Eye (tissue), 1 donor: ENCODE results near the gene PLEKHA6.
"Not testable (repeated sequence)": the region's sequence is repeated elsewhere in the genome, so short reads cannot be mapped to it uniquely, and the experiment has no call there.

ENCODE experiments used
- DNase-seq: peaks from one replicate; pipeline ENCODE4 v3.0.0-alpha.2; 2015

PLEKHA6 gene

DNA sequence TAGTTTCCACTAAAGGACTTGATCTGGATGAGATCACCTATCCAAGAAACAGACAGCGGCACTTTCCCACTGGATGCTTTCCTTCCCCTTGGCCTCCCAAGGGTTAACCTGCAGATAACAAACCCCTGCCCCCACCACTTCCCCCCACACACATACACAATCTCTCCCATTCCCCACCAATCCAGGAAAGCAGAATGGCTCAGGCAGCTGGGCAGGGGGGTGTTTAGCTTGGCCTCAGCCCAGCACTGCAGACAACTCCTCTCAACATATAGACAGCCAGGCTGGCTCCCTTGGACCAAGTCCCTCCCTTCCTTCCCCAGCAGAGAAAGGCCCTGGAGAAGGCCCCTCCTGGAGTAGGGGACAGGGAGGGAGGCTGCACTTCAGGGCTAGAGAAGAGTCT lies 24.6 kb downstream of the PLEKHA6 start:
- peak; percentile 62 for DNase-seq

- DNase-seq = no peak
Observed at GRCh38 chr1:204334455-204334854, 25.3 kb downstream of the PLEKHA6 start.

GRCh38 chr1:204333427-204333826 lies 26.3 kb downstream of the PLEKHA6 start:
- DNase-seq = no peak

GRCh38 chr1:204331847-204332487 lies 27.8 kb downstream of the PLEKHA6 start:
- DNase-seq = no peak

- DNase-seq = no peak
Observed at GRCh38 chr1:204331275-204331674, 28.5 kb downstream of the PLEKHA6 start.

- not testable (repeated sequence) for DNase-seq
Observed at GRCh38 chr1:204327870-204328269, 31.9 kb downstream of the PLEKHA6 start.

GRCh38 chr1:204327359-204327758 lies 32.4 kb downstream of the PLEKHA6 start:
- DNase-seq = no peak

- no peak for DNase-seq
Observed at GRCh38 chr1:204326771-204327300, 32.9 kb downstream of the PLEKHA6 start.

- no peak for DNase-seq
Observed at GRCh38 chr1:204325944-204326343, 33.8 kb downstream of the PLEKHA6 start.

- DNase-seq = no peak
Observed at GRCh38 chr1:204323887-204324286, 35.8 kb downstream of the PLEKHA6 start.

GRCh38 chr1:204322339-204322868 lies 37.3 kb downstream of the PLEKHA6 start:
- DNase-seq = peak; percentile 70

DNA sequence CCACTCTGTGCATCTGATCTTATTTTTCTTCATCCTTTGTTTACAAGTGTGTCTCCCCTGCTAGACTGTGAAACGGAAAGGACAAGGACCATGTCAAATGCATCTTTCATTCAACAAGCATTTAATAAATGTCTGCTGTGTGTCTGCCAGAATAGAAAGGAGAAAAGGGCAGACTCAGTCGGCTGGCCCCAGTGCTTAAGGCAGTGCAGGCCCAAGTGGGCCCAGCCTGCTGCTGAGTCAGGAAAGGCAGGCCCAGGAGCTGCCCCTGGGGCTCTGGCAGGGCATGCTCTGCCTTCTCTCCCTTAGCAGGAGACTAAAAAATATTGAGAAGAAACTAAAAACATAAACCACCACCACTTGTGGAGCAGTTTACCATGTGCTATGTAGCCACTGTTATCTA lies 38.1 kb downstream of the PLEKHA6 start:
- DNase-seq = no peak

DNA sequence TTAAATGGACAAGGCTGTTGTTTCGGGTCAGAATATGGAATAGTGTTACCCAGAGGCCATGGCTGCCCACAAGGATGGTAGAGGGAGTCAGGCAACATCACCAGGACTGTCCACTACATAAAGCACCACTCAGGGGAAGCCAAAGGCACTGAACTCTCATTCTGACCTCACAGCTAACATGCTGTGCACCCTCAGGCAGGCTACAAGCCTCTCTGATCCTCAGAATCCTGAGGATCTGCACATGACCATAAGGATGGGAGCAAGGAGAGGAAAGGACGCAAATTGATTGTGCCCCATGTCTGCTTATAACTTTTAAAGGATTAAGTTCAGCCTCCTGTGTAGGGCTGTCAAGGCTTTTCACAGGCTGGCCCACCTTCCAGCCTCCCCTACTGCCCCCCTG lies 38.7 kb downstream of the PLEKHA6 start:
- no peak for DNase-seq

GRCh38 chr1:204320382-204320804 lies 39.3 kb downstream of the PLEKHA6 start:
- DNase-seq = no peak

DNA sequence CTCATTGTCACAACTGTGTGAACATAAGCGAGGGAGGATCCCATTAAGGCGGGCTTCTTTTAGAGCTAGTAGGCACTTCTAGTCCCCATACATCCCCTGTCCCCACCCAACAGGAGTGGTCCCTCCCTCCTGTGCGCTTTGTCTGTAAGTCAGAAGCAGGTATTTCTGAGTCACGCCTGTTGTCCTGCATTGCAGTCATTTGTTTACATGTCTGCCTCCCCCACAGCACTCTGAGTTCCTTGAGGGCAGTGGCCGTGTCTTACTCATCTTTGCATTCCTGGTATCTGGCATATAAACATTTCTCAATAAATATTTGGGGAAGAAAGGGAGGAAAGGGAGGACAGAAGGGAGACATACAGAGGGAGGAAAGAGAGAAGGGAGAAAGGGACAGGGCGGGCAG lies 40.3 kb downstream of the PLEKHA6 start:
- no peak for DNase-seq

- no peak for DNase-seq
Observed at GRCh38 chr1:204319027-204319426, 40.7 kb downstream of the PLEKHA6 start.

DNA sequence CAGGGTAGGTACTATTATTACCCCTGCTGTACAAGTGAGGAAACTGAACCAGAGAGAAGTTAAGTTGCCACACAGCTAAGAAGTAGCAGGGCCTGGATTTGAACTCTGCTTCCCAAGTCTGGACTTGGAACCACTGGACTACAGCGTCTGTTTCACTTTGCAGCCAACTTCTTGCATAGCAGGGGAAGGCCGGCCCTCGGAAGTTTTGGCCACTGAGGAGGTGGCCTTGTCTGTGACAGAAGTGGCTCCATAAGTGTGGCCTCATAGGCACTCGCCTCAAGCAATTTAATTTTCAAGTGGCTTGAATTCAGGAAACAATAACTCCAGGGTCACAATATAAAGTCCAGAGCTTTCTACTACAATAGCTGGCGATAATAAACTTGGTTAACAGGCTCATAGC lies 41.4 kb downstream of the PLEKHA6 start:
- DNase-seq = no peak

DNA sequence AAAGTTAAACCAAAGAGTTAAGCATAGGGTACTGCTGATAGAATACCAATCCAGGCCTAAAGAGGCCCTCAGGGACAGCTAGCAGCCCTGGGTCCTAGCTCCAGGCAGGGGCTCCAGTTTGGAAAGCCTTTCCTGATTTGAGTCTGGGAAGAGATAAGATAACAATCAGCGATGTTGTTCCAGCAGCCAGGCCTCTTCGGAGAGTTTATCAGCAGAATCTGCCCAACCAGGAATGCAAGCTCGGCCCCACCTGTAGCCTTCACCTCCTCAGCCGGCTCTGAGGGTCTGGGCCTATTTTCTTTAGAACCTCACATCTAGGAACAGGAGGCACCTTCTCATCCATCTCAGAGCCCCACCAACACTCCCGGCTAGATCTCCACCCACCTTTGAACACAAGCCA lies 42.6 kb downstream of the PLEKHA6 start:
- no peak for DNase-seq

GRCh38 chr1:204316164-204316563 lies 43.6 kb downstream of the PLEKHA6 start:
- no peak for DNase-seq

DNA sequence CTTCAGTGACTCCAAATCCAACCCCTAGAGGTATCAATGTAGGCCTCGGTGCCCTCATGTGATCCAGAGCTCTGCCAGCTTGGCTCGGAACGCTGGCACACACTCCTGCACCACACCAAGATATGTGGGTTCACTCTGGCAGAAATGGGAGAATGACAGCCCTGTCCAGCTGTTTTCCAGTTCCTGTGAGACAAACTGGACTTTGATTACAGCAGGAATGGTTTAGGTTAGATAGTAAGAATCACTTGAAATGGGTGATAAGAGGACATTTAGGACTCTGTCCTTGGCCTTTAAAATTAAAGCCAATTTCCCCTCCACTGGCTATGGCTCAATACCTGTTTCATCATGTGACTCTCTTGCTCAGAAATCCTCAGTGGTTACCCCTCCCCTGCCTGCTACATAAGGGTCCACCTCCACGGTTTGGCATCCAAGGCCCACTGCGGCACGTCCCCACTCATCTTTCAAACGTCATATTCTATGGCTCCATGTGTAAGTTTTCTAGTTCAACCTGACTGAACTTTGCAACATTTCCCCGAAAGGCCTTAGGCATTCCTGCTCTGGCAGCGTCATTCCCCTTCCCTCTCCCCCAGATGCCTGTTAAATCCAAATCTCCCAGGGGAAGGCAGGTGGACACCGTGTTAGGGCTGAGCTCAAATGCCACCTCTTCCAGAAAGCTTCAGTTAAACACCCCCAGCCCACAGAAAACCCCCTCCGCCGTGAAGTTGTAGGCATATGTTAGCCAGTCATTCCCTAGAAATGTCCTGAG lies 44.7 kb downstream of the PLEKHA6 start:
- DNase-seq = no peak

- no peak for DNase-seq
Observed at GRCh38 chr1:204314171-204314892, 45.4 kb downstream of the PLEKHA6 start.

- DNase-seq = no peak
Observed at GRCh38 chr1:204313675-204314074, 46.1 kb downstream of the PLEKHA6 start.

- DNase-seq = not testable (repeated sequence)
Observed at GRCh38 chr1:204310970-204311369, 48.8 kb downstream of the PLEKHA6 start.
